ENCODE results near the gene ASPSCR1.

DNA sequence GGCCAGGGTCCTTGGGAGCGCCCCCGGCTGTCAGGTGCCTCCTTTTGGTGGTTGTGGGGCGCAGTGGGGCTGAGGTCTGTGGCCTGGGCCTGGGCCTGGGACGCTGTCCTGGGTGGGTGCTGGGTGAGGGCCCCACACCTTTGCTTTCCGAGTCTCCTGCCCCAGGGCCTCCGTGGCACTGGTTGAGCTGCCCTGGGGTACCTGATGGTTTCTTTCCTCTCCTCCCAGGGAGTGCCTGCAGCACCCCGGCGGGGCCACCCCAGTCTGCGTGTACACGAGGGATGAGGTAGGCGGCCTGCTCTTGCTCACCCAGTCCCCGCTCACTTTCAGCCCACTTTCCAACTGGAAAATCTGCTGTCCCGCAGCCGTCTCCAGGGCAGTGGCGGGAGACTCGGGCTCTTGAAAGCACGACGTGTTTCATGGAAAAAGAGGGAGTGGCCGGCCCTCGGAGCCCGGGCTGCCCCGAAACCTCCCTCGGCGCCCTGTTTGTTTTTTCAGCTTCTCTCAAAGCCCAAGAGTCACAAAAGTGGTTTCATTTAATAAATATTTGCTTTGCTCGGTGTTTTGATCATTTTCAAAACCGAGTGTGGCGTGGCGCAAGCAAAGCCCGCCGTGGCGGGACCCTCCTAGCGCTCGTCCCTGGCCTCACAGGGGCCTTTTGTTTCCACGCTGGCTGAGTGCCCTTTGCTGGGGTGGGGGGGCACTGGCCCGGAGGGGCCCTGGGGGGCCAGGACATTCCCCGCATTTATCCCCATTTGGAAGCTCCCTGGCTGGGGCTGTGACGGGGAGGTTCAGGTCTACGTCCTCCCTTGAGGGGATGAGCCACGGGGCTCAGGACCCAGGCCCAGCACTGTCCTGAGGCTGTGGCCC, 17.4 kb downstream of the ASPSCR1 start:
- TF ChIP-seq U2AF2 (optimal IDR thresholded peaks at IDR 0.05; ENCODE audit: low read depth, low read length) (no peak), HNRNPL (IDR thresholded peaks at IDR 0.05; ENCODE audit: low read depth, low read length) (no peak), SP2 (IDR thresholded peaks at IDR 0.05; ENCODE audit: extremely low read depth, low read depth, low read length, poor library complexity, severe bottlenecking) (no peak), NFYB (IDR thresholded peaks at IDR 0.05; ENCODE audit: extremely low read depth, insufficient read length) (no peak), SMC3 (conservative IDR thresholded peaks at IDR 0.05; ENCODE audit: insufficient read depth, low read depth, low read length) (no peak), GABPB1 (CRISPR knock-in tag; IDR thresholded peaks at IDR 0.05) (no peak), HDAC1 (IDR thresholded peaks at IDR 0.05) (no peak), ZNF707 (CRISPR knock-in tag; conservative IDR thresholded peaks at IDR 0.05) (no peak), NRF1 (conservative IDR thresholded peaks at IDR 0.05 in 1 of 2, IDR thresholded peaks at IDR 0.05 in 1 of 2) (no peak), ZFPM2 (CRISPR knock-in tag; IDR thresholded peaks at IDR 0.05) (no peak)
- TF ChIP-seq, protein P1, sequence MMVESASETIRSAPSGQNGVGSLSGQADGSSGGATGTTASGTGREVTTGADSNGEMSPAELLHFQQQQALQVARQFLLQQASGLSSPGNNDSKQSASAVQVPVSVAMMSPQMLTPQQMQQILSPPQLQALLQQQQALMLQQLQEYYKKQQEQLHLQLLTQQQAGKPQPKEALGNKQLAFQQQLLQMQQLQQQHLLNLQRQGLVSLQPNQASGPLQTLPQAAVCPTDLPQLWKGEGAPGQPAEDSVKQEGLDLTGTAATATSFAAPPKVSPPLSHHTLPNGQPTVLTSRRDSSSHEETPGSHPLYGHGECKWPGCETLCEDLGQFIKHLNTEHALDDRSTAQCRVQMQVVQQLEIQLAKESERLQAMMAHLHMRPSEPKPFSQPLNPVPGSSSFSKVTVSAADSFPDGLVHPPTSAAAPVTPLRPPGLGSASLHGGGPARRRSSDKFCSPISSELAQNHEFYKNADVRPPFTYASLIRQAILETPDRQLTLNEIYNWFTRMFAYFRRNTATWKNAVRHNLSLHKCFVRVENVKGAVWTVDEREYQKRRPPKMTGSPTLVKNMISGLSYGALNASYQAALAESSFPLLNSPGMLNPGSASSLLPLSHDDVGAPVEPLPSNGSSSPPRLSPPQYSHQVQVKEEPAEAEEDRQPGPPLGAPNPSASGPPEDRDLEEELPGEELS (CRISPR knock-in tag; IDR thresholded peaks at IDR 0.05; ENCODE audit: borderline replicate concordance) = no peak

Measured in K562 (cell line).